ENCODE data around the gene ZBTB8OS.
A peak's percentile ranks its signal among the peaks of the same experiment; 100 is the strongest.
"Not testable (repeated sequence)": the region's sequence is repeated elsewhere in the genome, so short reads cannot be mapped to it uniquely, and the experiment has no call there.

ZBTB8OS gene

DNA sequence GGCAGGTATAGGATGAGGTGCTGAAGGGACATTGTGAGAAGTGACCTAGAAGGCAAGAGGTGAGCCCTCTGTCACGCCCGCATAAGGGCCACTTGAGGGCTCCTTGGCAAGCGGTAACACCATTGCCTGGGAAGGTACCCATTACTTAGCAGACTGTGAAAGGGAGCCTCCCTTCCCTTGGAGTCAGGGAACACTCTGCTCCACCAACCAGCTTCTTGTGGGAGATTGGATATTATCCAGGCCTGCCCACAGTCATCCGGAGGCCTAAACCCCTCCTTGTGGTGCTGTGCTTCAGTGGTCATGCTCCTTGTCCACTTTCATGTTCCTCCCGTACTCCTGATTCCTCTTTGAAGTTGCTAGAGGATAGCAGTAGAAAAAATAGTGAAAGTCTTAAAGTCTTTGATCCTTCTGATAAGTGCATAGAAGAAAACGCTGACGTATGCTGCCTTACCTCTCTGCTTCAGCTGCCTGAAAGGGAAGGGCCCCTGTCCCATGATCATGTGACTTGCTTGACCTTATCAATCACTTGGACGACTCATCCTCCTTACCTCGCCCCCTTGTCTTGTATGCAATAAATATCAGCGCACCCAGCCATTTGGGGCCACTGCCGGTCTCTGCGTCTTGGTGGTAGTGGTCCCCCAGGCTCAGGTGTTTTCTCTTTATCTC lies 16.7 kb upstream of the ZBTB8OS start:
- peaks cover 11% of the 10 kb centered on the region for H3K4me1 Mint-ChIP-seq
- no peaks in the 10 kb centered on the region for H3K9me3 Mint-ChIP-seq
- no peak overlapping the region for H3K4me3 Mint-ChIP-seq
- no peaks in the 10 kb centered on the region for H3K27me3 Mint-ChIP-seq
- peaks cover 14% of the 10 kb centered on the region for H3K36me3 Mint-ChIP-seq
- no peak overlapping the region for H3K27ac Mint-ChIP-seq

DNA sequence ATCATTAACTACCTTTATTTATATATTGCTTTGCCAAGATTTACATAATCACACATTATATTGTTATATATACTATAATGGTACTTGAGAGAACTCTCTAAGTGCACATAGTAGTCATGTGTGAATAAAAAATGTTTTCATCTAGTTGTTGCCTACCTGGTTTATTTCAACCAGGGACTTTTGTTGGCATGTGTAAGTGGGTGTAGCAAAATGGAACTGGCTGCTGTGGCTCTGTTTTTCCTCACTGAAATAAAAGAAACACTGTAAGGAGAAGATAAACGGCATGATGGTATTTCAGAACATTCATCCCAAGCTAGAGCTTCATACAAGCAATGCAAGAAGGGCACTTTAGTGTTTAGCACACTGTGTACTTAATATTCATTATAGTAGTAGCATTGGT lies 15.6 kb upstream of the ZBTB8OS start:
- Mint-ChIP-seq H3K4me1 (peaks cover 12% of the 10 kb centered on the region), H3K27ac (no peak overlapping the region), H3K36me3 (peaks cover 14% of the 10 kb centered on the region), H3K4me3 (no peak overlapping the region), H3K27me3 (no peaks in the 10 kb centered on the region), H3K9me3 (no peaks in the 10 kb centered on the region)

GRCh38 chr1:32659581-32659980 lies 9.2 kb upstream of the ZBTB8OS start:
- Mint-ChIP-seq H3K36me3 (peaks cover 22% of the 10 kb centered on the region), H3K9me3 (no peaks in the 10 kb centered on the region), H3K27me3 (no peaks in the 10 kb centered on the region), H3K4me1 (peaks cover 30% of the 10 kb centered on the region), H3K4me3 (no peak overlapping the region), H3K27ac (no peak overlapping the region)

DNA sequence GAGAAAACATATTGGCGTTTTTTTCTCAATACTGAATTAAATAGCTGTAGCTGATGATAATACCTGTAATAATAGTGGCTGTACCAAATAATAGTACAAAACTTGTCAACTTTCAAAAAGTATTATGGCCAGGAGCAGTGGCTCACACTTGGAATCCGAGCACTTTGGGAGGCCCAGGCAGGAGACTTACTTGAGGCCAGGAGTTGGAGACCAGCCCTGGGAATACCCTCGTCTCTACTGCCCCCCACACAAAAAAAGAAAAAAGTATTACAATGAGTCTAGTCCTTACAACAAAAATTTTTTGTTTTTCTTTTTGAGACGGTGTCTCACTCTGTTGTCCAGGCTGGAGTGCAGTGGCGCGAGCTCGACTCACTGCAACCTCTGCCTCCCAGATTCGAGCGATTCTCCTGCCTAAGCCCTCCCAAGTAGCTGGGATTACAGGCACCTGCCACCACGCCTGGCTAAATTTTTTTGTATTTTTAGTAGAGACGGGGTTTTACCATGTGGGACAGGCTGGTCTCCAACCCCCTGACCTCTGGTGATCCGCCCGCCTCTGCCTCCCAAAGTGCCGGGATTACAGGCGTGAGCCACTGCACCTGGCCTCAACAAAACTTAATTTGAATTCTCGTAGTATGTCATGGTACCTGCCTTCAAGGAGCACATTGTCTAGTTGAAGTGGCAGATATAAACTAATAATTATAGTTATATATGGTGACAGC lies 2.1 kb upstream of the ZBTB8OS start:
- Mint-ChIP-seq H3K9me3 (no peaks in the 10 kb centered on the region), H3K27ac (peak overlapping the region; percentile 96), H3K4me1 (peaks cover 55% of the 10 kb centered on the region), H3K36me3 (peaks cover 23% of the 10 kb centered on the region), H3K4me3 (peak overlapping the region; percentile 91), H3K27me3 (no peaks in the 10 kb centered on the region)

- H3K27me3 Mint-ChIP-seq, result no peaks in the 10 kb centered on the region
- peaks cover 20% of the 10 kb centered on the region for H3K36me3 Mint-ChIP-seq
- H3K9me3 Mint-ChIP-seq, result no peaks in the 10 kb centered on the region
- peaks cover 48% of the 10 kb centered on the region for H3K4me1 Mint-ChIP-seq
- peak overlapping the region; percentile 91 for H3K4me3 Mint-ChIP-seq
- peak overlapping the region; percentile 96 for H3K27ac Mint-ChIP-seq
These were observed 1.2 kb upstream of the ZBTB8OS start for GRCh38 chr1:32651461-32652073.

- Mint-ChIP-seq H3K27me3 (no peaks in the 10 kb centered on the region), H3K4me1 (peaks cover 48% of the 10 kb centered on the region), H3K4me3 (peak within 1 kb of the TSS; percentile 91), H3K9me3 (no peaks in the 10 kb centered on the region), H3K36me3 (peaks cover 20% of the 10 kb centered on the region), H3K27ac (peak within 1 kb of the TSS; percentile 96)
These were observed 556 bp upstream of the ZBTB8OS start, which contains the start of gene RBBP4 for GRCh38 chr1:32650752-32651460. RBBP4 (plus strand) TSS chr1:32651208; CDS start chr1:32651307, 99 bp downstream.

GRCh38 chr1:32647308-32648134 lies 2.8 kb downstream of the ZBTB8OS start:
- peak overlapping the region; percentile 60 for H3K27ac Mint-ChIP-seq

GRCh38 chr1:32644426-32644825 lies 5.9 kb downstream of the ZBTB8OS start:
- H3K4me1 Mint-ChIP-seq, result peaks cover 28% of the 10 kb centered on the region
- no peak overlapping the region for H3K27ac Mint-ChIP-seq
- H3K9me3 Mint-ChIP-seq, result no peaks in the 10 kb centered on the region
- H3K4me3 Mint-ChIP-seq, result no peak overlapping the region
- peaks cover 3% of the 10 kb centered on the region for H3K36me3 Mint-ChIP-seq
- no peaks in the 10 kb centered on the region for H3K27me3 Mint-ChIP-seq

More at GRCh38 chr1:32647308-32648134, 2.8 kb downstream of the ZBTB8OS start:
- no peaks in the 10 kb centered on the region for H3K9me3 Mint-ChIP-seq
- no peaks in the 10 kb centered on the region for H3K27me3 Mint-ChIP-seq
- H3K4me3 Mint-ChIP-seq, result peak overlapping the region; percentile 91
- peaks cover 34% of the 10 kb centered on the region for H3K4me1 Mint-ChIP-seq
- peaks cover 7% of the 10 kb centered on the region for H3K36me3 Mint-ChIP-seq

- H3K9me3 Mint-ChIP-seq, H3K4me3 Mint-ChIP-seq, H3K36me3 Mint-ChIP-seq, H3K27me3 Mint-ChIP-seq, H3K27ac Mint-ChIP-seq: not testable (repeated sequence)
- peaks cover 17% of the 10 kb centered on the region for H3K4me1 Mint-ChIP-seq
These were observed 8.0 kb downstream of the ZBTB8OS start for GRCh38 chr1:32642292-32642827.

DNA sequence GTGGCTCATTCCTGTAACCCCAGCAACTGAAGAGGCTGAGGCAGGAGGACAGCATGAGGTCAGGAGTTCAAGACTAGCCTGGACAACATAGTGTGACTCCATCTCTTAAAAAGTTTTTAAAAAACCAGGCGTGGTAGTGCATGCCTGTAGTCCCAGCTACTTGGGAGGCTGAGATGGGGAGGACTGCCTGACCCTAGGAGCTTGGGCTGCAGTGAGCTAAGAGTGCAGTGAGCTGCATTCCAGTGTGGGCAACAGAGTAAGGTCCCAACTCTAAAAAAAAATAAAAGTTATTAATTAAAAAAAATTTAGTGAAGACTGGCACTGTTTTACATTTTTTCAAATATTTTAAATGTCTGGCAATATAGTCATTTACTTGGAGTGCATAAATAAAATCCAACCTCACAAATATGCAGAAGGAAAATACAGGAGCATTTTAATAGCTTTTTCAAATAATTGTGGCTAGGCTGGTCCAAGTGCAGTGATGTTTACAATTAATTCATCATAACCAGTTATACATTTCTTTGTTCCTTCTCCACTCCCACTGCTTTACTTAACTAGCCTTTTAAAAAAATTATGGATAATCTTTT lies 10.8 kb downstream of the ZBTB8OS start:
- no peaks in the 10 kb centered on the region for H3K9me3 Mint-ChIP-seq
- peaks cover 24% of the 10 kb centered on the region for H3K4me1 Mint-ChIP-seq
- H3K27ac Mint-ChIP-seq, result no peak overlapping the region
- no peak overlapping the region for H3K4me3 Mint-ChIP-seq
- H3K27me3 Mint-ChIP-seq, result no peaks in the 10 kb centered on the region
- peaks cover 5% of the 10 kb centered on the region for H3K36me3 Mint-ChIP-seq

- Mint-ChIP-seq H3K27me3 (no peaks in the 10 kb centered on the region), H3K4me3 (no peak overlapping the region), H3K36me3 (peaks cover 6% of the 10 kb centered on the region), H3K9me3 (no peaks in the 10 kb centered on the region), H3K4me1 (peaks cover 20% of the 10 kb centered on the region), H3K27ac (peak overlapping the region; percentile 10)
These were observed 13.3 kb downstream of the ZBTB8OS start for GRCh38 chr1:32636914-32637645.

- H3K27ac Mint-ChIP-seq, result no peak overlapping the region
- no peaks in the 10 kb centered on the region for H3K27me3 Mint-ChIP-seq
- H3K4me3 Mint-ChIP-seq, result no peak overlapping the region
- H3K4me1 Mint-ChIP-seq, result peaks cover 20% of the 10 kb centered on the region
- H3K9me3 Mint-ChIP-seq, result no peaks in the 10 kb centered on the region
- peaks cover 6% of the 10 kb centered on the region for H3K36me3 Mint-ChIP-seq
These were observed 14.7 kb downstream of the ZBTB8OS start for GRCh38 chr1:32635508-32636277.

- no peaks in the 10 kb centered on the region for H3K27me3 Mint-ChIP-seq
- peaks cover 21% of the 10 kb centered on the region for H3K4me1 Mint-ChIP-seq
- no peaks in the 10 kb centered on the region for H3K9me3 Mint-ChIP-seq
- peaks cover 8% of the 10 kb centered on the region for H3K36me3 Mint-ChIP-seq
- H3K27ac Mint-ChIP-seq, result no peak overlapping the region
- H3K4me3 Mint-ChIP-seq, result no peak overlapping the region
These were observed 17.5 kb downstream of the ZBTB8OS start for GRCh38 chr1:32632829-32633228.

All from activated naive CD4-positive, alpha-beta T cell treated with anti-CD3 and anti-CD28 coated beads, Interleukin-2, amount 50 U/mL, for 24 hours (primary cell).